Activated B cell treated with CpG ODN at 0.5 μM for 24 hours (primary cell): Measurements from ENCODE around the gene TBC1D2B. TPM values are rescaled to one million over a fixed set of nuclear protein-coding genes. Genes with fewer than 3 reads are reported as not detected.

ENCODE experiments used
- ATAC-seq: fragments of 200-7000 bp; cut with Tn5 transposase; one replicate; pipeline ENCODE4 v1.10.0; 2021; ENCODE audit warnings: low read depth, mild to moderate bottlenecking, moderate library complexity
- CTCF ChIA-PET: fragments of 350-600 bp; sonication (Branson Sonifier 250); formaldehyde crosslinking; loops from one replicate; lab custom pipeline; 2021; ENCODE audit warnings: antibody characterized with exemption; lab: Charles Lee
- POLR2A ChIA-PET: fragments of 350-600 bp; sonication (Branson Sonifier 250); formaldehyde crosslinking; loops from one replicate; lab custom pipeline; 2021; ENCODE audit warnings: antibody characterized with exemption; lab: Charles Lee
- DNase-seq: peaks from one replicate; pipeline ENCODE4 v3.0.0; 2022
- H3K27ac Mint-ChIP-seq: one replicate; pipeline ENCODE4 v1.8.0; 2020; ENCODE audit warnings: mixed read lengths
- H3K27me3 Mint-ChIP-seq: one replicate; pipeline ENCODE4 v1.8.0; 2021; ENCODE audit warnings: mixed read lengths
- H3K36me3 Mint-ChIP-seq: one replicate; pipeline ENCODE4 v1.8.0; 2021; ENCODE audit warnings: low read depth, mixed read lengths
- H3K4me1 Mint-ChIP-seq: one replicate; pipeline ENCODE4 v1.8.0; 2021; ENCODE audit warnings: mixed read lengths
- H3K4me3 Mint-ChIP-seq: one replicate; pipeline ENCODE4 v1.8.0; 2020; ENCODE audit warnings: mild to moderate bottlenecking, mixed read lengths
- H3K9me3 Mint-ChIP-seq: one replicate; pipeline ENCODE4 v1.8.0; 2020; ENCODE audit warnings: mixed read lengths
- intact Hi-C: fragments of 100-400 bp; cut with micrococcal nuclease; formaldehyde crosslinking; loops from one replicate; pipeline ENCODE4 v1.15.1; 2024
- total RNA-seq: library from RNA; stranded (reverse); gene quantifications from 2 replicates; pipeline ENCODE4 v1.2.3, GENCODE V29; 2022
- TF ChIP-seq, protein P1 (sequence below): fragments of 200-600 bp; IDR thresholded peaks from one replicate; pipeline ENCODE4 v1.8.0; 2022; ENCODE audit warnings: antibody characterized with exemption, mild to moderate bottlenecking

TBC1D2B gene
- total RNA-seq, 1 donor from 2014 or later: 13.7 TPM

DNA sequence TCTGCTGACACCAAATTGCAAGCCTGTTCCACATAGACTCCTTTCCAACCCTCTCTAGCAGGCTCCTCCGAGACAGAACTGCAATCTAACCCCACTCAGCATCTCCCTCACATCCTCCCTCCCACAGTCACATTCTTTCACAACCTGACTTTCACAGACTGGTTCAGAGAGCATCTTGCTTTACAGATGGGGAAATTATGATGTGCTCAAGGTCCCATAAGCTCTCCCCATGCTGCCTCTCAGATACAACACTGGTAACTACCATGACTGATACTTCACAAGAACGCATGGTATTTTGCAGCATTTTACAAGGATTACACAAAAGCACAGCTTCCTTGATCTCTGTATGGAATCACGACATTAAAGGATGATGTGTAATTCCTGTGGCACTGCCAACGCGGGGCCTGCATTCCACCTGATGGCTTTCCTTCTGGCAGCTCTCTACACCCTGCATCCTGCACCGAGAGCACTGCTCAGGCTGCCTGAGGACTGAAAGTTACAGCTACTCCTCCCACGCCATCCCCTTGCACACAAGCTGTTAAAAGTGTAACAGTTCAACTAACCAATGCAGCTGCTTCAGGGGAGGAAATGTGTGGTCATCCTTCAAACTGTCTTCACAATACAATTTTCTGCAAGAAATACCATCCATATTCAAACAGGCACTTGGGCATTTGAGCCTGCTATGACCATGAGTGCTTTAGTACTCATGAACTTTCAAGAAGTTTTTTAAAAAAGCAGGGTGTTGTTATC lies 27.6 kb downstream of the TBC1D2B start:
- intact Hi-C loops: loop anchor here (5.0 kb wide), 2 partner anchors 33 to 37 kb away; no protein-coding TSS in a partner anchor
- CTCF ChIA-PET: interaction anchor here (0.7 to 1.5 kb wide), 4 partner anchors 9 to 146 kb away, joined by 3 to 5 read pairs (median 4); no protein-coding TSS in a partner anchor
- H3K4me3 Mint-ChIP-seq: peak overlapping the region; percentile 24

DNA sequence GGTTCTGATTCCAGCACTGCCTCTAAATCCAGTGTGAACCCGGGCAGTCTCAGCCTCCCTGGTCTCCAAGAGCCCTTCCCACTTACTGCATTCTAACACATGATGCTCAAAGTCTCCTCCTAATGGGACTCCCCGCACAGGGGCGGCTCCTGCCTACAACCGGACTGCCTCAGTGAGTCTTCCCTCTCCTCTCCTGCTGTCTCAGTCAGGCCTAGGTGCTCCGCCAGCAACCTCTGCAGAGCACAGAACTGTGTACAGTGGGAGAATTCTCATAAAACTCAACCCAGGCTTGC lies 28.9 kb downstream of the TBC1D2B start:
- no peak for DNase-seq
- intact Hi-C loops: no loop called here
- Mint-ChIP-seq H3K36me3 (peaks cover 21% of the 10 kb centered on the region), H3K27me3 (no peaks in the 10 kb centered on the region), H3K27ac (no peak overlapping the region), H3K4me3 (no peak overlapping the region), H3K4me1 (peaks cover 50% of the 10 kb centered on the region), H3K9me3 (no peaks in the 10 kb centered on the region)
- ATAC-seq: no peak
- ChIA-PET POLR2A (no interaction called here), CTCF (interaction anchor here (0.9 kb wide), 1 partner anchor 60 kb away, joined by 4 read pairs; no protein-coding TSS in a partner anchor)
- TF ChIP-seq, protein P1, sequence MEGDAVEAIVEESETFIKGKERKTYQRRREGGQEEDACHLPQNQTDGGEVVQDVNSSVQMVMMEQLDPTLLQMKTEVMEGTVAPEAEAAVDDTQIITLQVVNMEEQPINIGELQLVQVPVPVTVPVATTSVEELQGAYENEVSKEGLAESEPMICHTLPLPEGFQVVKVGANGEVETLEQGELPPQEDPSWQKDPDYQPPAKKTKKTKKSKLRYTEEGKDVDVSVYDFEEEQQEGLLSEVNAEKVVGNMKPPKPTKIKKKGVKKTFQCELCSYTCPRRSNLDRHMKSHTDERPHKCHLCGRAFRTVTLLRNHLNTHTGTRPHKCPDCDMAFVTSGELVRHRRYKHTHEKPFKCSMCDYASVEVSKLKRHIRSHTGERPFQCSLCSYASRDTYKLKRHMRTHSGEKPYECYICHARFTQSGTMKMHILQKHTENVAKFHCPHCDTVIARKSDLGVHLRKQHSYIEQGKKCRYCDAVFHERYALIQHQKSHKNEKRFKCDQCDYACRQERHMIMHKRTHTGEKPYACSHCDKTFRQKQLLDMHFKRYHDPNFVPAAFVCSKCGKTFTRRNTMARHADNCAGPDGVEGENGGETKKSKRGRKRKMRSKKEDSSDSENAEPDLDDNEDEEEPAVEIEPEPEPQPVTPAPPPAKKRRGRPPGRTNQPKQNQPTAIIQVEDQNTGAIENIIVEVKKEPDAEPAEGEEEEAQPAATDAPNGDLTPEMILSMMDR: no peak

More for the DNA sequence above, 27.6 kb downstream of the TBC1D2B start:
- Mint-ChIP-seq H3K9me3 (no peaks in the 10 kb centered on the region), H3K27me3 (no peaks in the 10 kb centered on the region), H3K36me3 (peaks cover 20% of the 10 kb centered on the region), H3K27ac (peak overlapping the region; percentile 28), H3K4me1 (peaks cover 51% of the 10 kb centered on the region)
- POLR2A ChIA-PET: interaction anchor here (0.9 kb wide), 1 partner anchor 13 kb away, joined by 3 read pairs; no protein-coding TSS in a partner anchor
- ATAC-seq (peak; percentile 60), DNase-seq (no peak)
- TF ChIP-seq, protein P1: no peak

DNA sequence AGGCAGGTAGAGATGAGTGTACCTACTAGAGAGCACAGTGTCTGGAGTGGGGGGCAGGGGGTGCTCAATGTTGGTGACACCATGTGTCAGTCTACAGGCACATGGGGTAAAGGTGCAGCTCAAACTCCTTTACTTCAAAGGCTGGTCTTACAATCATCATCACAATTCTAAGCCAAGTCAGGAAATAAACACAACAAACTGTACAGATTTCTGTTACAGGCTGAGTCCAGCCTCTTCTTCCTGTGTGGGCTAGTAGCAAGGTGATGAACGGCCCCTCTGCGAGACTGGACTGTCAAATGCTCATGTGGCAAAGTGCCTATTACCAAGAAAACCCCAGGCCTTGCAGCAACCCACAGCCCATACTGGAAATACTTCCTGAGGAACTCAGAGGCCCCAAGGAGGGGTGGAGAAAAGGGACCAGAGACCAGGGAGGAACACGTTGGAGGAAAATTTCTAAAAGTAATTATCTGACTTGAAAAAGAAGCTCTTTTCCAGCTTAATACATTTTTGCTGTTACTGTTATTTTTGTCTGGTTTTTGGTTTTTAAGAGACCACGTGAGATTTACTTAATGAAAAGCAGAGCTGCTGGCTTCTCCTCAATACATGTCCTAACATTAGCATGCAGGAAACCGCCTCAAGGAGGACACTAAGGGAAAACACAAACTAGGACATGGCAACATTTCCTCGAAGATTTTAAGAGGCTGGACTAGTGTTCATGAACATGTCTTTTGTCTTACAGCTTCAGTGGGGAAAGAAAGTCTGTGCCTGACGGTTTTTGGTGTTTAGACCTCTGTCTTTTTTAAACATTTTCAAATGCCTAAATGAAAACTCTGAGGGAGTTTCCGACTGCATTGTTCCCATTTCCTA lies 29.5 kb downstream of the TBC1D2B start:
- intact Hi-C loops: no loop called here
- H3K27ac Mint-ChIP-seq: no peak overlapping the region
- ChIA-PET POLR2A (no interaction called here), CTCF (interaction anchor here (0.9 kb wide), 1 partner anchor 60 kb away, joined by 4 read pairs; no protein-coding TSS in a partner anchor)
- no peaks in the 10 kb centered on the region for H3K27me3 Mint-ChIP-seq
- TF ChIP-seq, protein P1: no peak
- no peaks in the 10 kb centered on the region for H3K9me3 Mint-ChIP-seq
- DNase-seq (no peak), ATAC-seq (no peak)
- no peak overlapping the region for H3K4me3 Mint-ChIP-seq
- H3K36me3 Mint-ChIP-seq: peaks cover 21% of the 10 kb centered on the region
- peaks cover 50% of the 10 kb centered on the region for H3K4me1 Mint-ChIP-seq

DNA sequence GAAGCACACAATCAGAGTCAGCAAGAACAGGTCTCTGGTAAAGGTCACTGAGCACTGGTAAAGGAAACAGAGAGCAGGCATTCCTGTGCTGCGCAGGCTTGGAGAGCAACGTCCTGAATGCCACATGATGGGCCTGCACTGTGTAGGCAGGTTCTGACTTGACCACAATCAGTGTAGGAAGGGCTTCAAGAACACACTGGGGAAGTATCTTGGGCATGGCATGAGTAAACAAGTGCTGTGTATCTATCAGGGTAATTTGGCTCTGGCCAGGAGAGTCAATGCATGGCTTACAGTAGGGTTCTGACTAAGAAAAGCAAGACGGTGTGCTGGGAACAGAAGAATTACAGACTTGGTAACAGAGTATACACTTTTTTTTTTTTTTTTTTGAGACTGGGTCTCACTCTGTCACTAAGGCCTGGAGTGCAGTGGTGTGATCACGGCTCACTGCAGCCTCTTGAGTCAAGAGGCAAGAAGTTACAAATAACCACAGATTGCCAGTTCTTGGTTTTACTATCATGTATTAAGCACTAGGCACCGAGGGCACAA lies 30.6 kb downstream of the TBC1D2B start:
- H3K9me3 Mint-ChIP-seq: no peaks in the 10 kb centered on the region
- H3K36me3 Mint-ChIP-seq: peaks cover 18% of the 10 kb centered on the region
- H3K4me3 Mint-ChIP-seq: no peak overlapping the region
- POLR2A ChIA-PET: no interaction called here
- CTCF ChIA-PET: no interaction called here
- intact Hi-C loops: no loop called here
- DNase-seq (no peak), ATAC-seq (no peak)
- TF ChIP-seq, protein P1: no peak
- no peak overlapping the region for H3K27ac Mint-ChIP-seq
- H3K4me1 Mint-ChIP-seq: peaks cover 41% of the 10 kb centered on the region
- no peaks in the 10 kb centered on the region for H3K27me3 Mint-ChIP-seq
